ENCODE measurements around the gene DNAAF6. TPM values are rescaled to one million over a fixed set of nuclear protein-coding genes. Genes with fewer than 3 reads are reported as not detected.
"Not testable (repeated sequence)": the region's sequence is repeated elsewhere in the genome, so short reads cannot be mapped to it uniquely, and the experiment has no call there.

DNAAF6 gene
- 0.06 TPM in 1 of 2 replicates, not detected in the other for total RNA-seq
- polyA plus RNA-seq, result not detected in 2 replicates

DNA sequence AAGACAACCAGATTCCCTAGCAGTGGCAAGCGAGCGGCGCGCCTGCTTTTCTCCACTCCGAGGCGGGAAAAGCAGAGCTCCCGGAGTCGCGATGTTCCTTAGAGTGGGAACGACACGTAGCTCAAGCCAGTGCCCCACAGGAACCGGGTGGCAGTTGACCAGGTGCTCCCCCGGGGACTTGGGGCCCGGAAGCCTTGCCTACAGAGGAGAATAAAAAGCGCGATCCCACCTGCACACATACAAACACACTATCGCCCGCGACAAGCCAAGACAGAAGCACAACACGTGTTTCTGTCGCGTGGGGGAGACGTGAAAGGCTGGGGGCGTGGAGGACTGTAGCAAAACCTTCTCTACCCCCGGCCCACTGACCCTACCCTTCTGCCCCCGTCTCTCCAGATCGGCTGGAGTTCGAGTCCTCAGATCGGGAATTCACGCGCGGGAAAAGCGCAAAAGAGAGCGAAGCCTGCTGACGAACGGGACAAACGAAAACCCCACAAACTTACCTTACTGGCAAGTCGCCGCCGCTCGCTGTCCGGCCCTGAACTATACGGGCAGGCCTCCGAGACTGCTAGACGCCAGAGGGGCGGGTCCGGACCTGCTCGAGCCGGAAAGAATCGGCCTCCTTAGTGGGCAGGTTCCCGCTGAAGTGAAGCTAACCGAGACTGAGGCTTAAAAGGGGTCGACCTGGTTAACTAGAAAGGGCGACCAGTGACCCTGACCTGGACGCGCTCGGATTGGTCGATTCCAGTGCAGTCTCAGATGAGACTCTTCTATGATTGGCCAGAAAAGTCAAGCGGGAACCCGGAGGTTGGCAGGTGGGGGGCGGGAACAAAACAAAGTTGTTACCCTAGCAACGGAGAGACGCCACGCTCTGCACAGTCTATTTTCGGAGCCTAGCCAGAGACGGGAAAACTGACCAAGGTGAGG, at the start of gene DNAAF6, which contains the start of gene NUP62CL:
Gene DNAAF6, plus strand, starts transcription at position 842 of the 927 bp plus-strand sequence. CDS start 6,265 bp downstream, outside the sequence.
Gene NUP62CL, minus strand, starts transcription at position 664 of the 927 bp plus-strand sequence. CDS start 31,287 bp downstream, outside the sequence.
- Histone ChIP-seq H3K27me3 (no peaks in the 10 kb centered on the region), H3K9me3 (ENCODE audit: low read depth) (no peaks in the 10 kb centered on the region), H3K4me3 (peak within 1 kb of the TSS; percentile 66), H3K27ac (peak within 1 kb of the TSS; percentile 75), H3K36me3 (no peaks in the 10 kb centered on the region), H3K4me1 (ENCODE audit: low read depth) (no peaks in the 10 kb centered on the region)
- DNase-seq (ENCODE audit: low read depth in 1 of 2, low spot score in 1 of 2), result peak; percentile 31 to 91
- TF ChIP-seq CTCF (IDR thresholded peaks at IDR 0.05; ENCODE audit: low read depth, low read length), result no peak

DNA sequence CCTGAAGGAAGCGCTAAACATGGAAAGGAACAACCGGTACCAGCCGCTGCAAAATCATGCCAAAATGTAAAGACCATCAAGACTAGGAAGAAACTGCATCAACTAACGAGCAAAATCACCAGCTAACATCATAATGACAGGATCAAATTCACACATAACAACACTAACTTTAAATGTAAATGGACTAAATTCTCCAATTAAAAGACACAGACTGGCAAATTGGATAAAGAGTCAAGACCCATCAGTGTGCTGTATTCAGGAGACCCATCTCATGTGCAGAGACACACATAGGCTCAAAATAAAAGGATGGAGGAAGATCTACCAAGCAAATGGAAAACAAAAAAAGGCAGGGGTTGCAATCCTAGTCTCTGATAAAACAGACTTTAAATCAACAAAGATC, 48.8 kb upstream of the DNAAF6 start:
- not testable (repeated sequence) for H3K27me3 ChIP-seq; H3K4me1 ChIP-seq (ENCODE audit: low read depth); H3K9me3 ChIP-seq (ENCODE audit: low read depth); H3K4me3 ChIP-seq; H3K36me3 ChIP-seq; H3K27ac ChIP-seq; DNase-seq (ENCODE audit: low read depth in 1 of 2, low spot score in 1 of 2)

DNA sequence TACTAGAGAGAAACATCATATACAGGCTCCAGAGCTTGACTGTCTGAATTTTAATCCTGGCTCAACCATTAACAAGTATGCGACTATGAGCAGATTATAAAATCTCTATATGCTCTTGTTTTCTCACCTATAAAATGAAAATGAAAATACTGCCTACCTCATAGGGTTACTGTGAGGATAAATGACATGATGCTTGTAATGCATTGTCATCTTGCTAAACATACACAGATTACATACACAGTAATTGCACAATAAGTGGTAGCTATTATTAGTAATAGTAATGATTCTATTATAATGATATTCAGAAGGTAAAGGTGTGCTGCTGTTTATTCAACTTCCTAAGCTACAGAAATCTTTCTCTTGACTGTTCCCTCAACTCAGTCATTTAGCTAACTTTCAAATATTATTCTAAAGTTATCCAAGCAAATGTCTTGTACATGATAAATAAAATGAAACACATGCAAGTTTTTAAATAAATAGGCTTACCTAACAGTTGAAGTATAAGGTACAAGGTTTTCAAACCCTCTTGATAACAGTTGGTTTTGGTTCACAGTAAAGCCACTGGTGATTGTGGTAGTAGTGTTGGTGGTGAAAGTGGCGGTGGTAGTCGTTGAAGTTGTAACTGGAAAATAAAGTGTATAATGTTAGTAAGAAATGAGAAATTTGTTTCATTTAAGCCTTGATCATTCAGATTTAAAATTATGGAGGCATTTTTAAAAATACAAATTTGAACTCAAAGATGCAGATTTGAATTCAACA, 39.1 kb upstream of the DNAAF6 start:
- no peaks in the 10 kb centered on the region for H3K27me3 ChIP-seq
- no peak overlapping the region for H3K4me3 ChIP-seq
- no peak overlapping the region for H3K27ac ChIP-seq
- no peaks in the 10 kb centered on the region for H3K9me3 ChIP-seq (ENCODE audit: low read depth)
- H3K4me1 ChIP-seq (ENCODE audit: low read depth), result no peaks in the 10 kb centered on the region
- DNase-seq (ENCODE audit: low read depth in 1 of 2, low spot score in 1 of 2), result no peak
- TF ChIP-seq CTCF (IDR thresholded peaks at IDR 0.05; ENCODE audit: low read depth, low read length), result no peak
- no peaks in the 10 kb centered on the region for H3K36me3 ChIP-seq

GRCh38 chrX:107168257-107168656, 38.2 kb upstream of the DNAAF6 start:
- H3K27me3 ChIP-seq, result no peaks in the 10 kb centered on the region
- no peaks in the 10 kb centered on the region for H3K9me3 ChIP-seq (ENCODE audit: low read depth)
- no peak for TF ChIP-seq CTCF (IDR thresholded peaks at IDR 0.05; ENCODE audit: low read depth, low read length)
- DNase-seq (ENCODE audit: low read depth in 1 of 2, low spot score in 1 of 2), result no peak
- no peak overlapping the region for H3K27ac ChIP-seq
- H3K4me3 ChIP-seq, result no peak overlapping the region
- no peaks in the 10 kb centered on the region for H3K36me3 ChIP-seq
- no peaks in the 10 kb centered on the region for H3K4me1 ChIP-seq (ENCODE audit: low read depth)

DNA sequence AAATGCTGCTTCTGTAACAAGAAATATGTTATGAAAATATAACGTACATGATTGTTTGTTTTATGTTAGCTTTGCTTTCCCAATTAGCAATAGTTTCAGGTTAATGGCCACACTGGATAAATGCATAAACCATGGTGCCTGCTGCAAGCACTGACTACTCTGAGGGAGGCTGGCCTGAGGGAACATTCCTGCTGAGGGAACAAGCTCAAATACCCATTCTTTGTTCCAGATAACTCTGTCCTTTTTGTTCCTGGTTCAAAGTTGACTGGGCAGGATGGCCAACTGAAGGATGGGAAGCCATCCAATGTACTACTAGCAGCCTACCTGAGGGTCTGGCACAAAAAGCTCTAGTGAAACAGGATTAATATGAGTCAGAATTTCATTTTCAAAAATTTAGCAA, 37.7 kb upstream of the DNAAF6 start:
- Histone ChIP-seq H3K36me3 (no peaks in the 10 kb centered on the region), H3K4me1 (ENCODE audit: low read depth) (no peaks in the 10 kb centered on the region), H3K9me3 (ENCODE audit: low read depth) (no peaks in the 10 kb centered on the region), H3K4me3 (no peak overlapping the region), H3K27me3 (no peaks in the 10 kb centered on the region), H3K27ac (no peak overlapping the region)
- no peak for TF ChIP-seq CTCF (IDR thresholded peaks at IDR 0.05; ENCODE audit: low read depth, low read length)
- DNase-seq (ENCODE audit: low read depth in 1 of 2, low spot score in 1 of 2), result no peak

Data from cardiac muscle cell (in vitro differentiated cells and primary cell).